ENCODE measurements around the gene BCL2.

BCL2 gene

GRCh38 chr18:63325086-63325686 is 5.6 kb upstream of the BCL2 start:
- no peak for DNase-seq

GRCh38 chr18:63322908-63323634 is 3.5 kb upstream of the BCL2 start:
- DNase-seq = no peak

GRCh38 chr18:63322206-63322605 is 2.6 kb upstream of the BCL2 start:
- DNase-seq = no peak

- no peak for DNase-seq
Measured at GRCh38 chr18:63321291-63321690, 1.7 kb upstream of the BCL2 start.

- no peak for DNase-seq
Measured at GRCh38 chr18:63320975-63321265, 1.4 kb upstream of the BCL2 start.

- peak; percentile 80 for DNase-seq
Measured at GRCh38 chr18:63320123-63320974, 780 bp upstream of the BCL2 start.

GRCh38 chr18:63318889-63319382 is 633 bp downstream of the BCL2 start:
- DNase-seq = no peak

GRCh38 chr18:63317982-63318888 is 1.3 kb downstream of the BCL2 start:
- DNase-seq = peak; percentile 81

GRCh38 chr18:63317556-63317946 is 2.0 kb downstream of the BCL2 start:
- DNase-seq = no peak

GRCh38 chr18:63316612-63317555 is 2.7 kb downstream of the BCL2 start:
- no peak for DNase-seq

GRCh38 chr18:63315876-63316275 is 3.7 kb downstream of the BCL2 start:
- DNase-seq = no peak

- no peak for DNase-seq
Measured at GRCh38 chr18:63315131-63315662, 4.4 kb downstream of the BCL2 start.

- DNase-seq = no peak
Measured at GRCh38 chr18:63314062-63314790, 5.3 kb downstream of the BCL2 start.

GRCh38 chr18:63313396-63313917 is 6.1 kb downstream of the BCL2 start:
- DNase-seq = no peak

- DNase-seq = no peak
Measured at GRCh38 chr18:63312737-63313395, 6.7 kb downstream of the BCL2 start.

GRCh38 chr18:63312019-63312409 is 7.6 kb downstream of the BCL2 start:
- no peak for DNase-seq

GRCh38 chr18:63311118-63312018 is 8.2 kb downstream of the BCL2 start:
- no peak for DNase-seq

GRCh38 chr18:63309422-63309821 is 10.1 kb downstream of the BCL2 start:
- no peak for DNase-seq

All from activated CD4-positive, CD25-positive, alpha-beta regulatory T cell treated with anti-CD3 and anti-CD28 coated beads, Interleukin-2, amount 50 U/mL, for 72 hours (primary cell).